ENCODE results near the gene TTR.

Gene TTR

DNA sequence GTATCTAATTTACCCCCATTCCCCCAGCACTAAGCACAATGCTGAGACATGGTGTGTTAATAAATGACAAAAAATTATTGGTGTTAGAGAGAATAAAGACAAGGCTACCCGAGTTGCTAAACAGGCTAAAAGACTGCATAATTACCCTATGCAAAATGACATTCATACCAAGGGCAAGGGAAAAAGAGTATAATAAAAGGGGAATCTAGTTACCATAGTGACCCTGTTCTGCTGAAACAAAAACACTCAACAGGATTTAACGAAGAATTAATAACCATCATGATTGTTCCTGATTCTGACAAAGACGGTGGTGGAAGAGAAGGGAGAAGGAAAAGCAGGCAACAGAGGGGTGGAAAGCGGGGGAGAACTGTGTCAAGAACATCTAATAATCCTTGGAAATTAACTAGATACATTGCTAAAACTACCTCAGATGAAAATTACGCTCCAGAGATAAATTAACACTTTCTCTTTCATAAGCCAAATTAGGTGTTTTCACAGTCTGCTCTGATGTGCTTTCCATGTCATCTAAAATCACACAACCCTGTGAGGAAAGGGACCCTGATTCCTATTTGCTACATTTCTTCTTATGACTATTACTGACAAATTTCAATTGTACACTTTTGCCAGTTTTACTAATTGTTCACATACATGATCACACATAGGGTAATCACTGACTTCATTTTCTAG lies 25.5 kb downstream of the TTR start:
- DNase-seq, result no peak

GRCh38 chr18:31618801-31619200 lies 27.1 kb downstream of the TTR start:
- no peak for DNase-seq

DNA sequence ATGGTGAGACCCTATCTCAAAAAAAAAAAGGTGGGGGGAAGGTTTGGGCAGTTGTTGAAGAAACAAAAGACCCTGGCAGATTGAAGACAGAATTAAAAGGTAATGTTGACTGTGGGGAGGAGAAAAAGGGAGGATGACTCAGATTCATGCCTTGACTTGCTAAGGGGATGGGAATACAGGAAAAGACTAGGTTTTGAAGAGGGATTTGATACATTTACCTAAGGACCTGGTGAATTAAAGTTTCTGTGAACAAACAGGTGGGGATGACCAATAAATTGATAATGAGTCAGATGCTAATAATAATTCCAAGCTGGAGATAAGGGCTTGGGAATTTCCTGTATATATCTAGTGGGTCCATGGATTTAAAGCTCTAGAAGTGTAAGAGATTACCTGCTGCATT lies 27.6 kb downstream of the TTR start:
- no peak for DNase-seq

- DNase-seq, result no peak
These were observed 33.4 kb downstream of the TTR start for GRCh38 chr18:31624892-31625640.

DNA sequence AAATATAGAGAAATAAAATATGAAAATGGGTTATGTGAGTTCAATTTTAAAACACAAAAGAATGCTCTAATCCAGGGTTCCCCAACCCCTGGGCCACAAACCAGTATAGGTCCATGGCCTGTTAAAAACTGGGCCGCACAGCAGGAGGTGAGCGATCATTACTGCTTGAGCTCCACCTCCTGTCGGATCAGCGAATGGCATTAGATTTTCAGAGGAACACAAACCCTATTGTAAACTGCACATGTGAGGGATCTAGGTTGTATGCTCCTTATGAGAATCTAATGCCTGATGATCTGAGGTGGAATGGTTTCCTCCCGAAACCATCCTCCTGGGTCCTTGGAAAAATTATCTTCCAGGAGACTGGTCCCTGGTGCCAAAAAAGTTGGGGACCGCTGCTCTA lies 34.7 kb downstream of the TTR start:
- no peak for DNase-seq

GRCh38 chr18:31630549-31630948 lies 38.9 kb downstream of the TTR start:
- DNase-seq, result no peak

- no peak for DNase-seq
These were observed 39.8 kb downstream of the TTR start for GRCh38 chr18:31631526-31631925.

GRCh38 chr18:31632356-31632755 lies 40.7 kb downstream of the TTR start:
- DNase-seq, result no peak

GRCh38 chr18:31633392-31634330 lies 42.0 kb downstream of the TTR start:
- no peak for DNase-seq

DNA sequence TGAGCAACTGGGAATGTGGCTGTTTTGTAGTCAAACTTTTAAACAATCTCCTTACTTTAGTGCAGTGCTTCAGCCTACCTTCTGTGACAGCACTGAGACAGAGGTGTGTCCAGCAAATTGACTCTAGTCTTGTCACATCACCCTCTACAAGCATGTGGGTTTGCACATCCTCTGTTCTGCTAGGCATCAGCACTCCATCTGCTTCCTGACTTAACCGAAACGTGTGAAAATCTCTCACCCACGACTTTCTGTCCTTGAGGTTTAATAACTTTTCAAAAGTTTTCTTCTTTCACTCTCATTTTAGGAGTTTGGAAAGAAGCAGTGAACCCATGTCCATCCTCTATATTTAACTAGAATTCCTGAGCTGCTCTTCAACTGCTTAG lies 42.6 kb downstream of the TTR start:
- no peak for DNase-seq

DNA sequence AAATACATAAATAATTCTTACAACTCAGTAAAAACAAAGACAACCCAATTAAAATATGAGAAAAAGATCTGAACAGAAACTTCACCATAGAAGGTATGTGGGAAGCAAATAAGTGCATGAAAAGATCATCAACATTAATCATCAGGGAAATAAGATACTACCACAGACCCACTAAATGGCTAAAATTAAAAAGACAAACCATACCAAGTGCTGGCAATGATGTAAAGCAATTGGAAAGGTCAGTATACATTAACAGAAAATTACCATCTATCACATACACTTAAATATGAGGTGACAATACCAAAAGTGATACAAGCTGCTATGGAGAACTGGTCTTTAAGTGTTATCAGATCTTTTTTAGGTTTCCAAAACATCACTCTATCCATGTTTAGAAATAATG lies 44.7 kb downstream of the TTR start:
- DNase-seq, result no peak

GRCh38 chr18:31637445-31637844 lies 45.8 kb downstream of the TTR start:
- DNase-seq, result no peak

- DNase-seq, result no peak
These were observed 51.3 kb downstream of the TTR start for GRCh38 chr18:31643003-31643402.

- DNase-seq, result no peak
These were observed 53.7 kb downstream of the TTR start for GRCh38 chr18:31645411-31645810.

DNA sequence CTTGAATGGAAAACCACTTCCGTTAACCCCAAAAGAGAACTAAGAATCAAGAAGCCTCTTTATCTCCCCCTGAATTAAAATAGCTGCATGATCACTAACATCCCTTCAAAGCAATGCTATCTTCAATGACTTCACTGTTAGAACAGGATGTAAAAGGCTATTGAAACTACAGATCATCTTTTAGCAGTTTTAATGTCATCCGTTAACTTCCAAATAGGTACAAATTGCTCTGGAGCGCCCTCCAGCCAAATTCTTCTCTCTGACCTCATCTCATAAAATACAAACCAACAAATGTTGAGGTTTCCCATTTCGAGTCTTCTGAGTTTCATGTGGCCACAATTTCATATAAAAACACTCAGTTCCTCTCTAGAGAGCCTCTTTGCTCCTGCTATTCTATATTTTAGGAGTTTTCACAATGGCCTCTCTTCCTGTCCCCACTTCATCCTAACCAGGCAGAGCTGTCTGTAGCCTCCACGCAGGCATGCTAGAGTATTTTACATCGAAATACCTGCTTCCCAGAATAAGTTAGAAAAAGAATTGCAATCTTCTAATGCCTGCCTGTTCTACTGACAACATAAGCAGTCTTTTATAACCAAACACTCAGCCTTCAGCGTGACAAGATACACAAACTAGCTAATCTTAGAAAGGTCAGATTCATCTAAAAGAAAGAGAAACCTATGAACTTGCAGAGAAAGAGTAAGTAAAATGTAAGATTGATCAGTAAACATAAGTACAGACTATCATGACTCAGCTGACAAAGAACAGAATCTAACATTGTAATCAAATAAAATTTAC lies 54.9 kb downstream of the TTR start:
- DNase-seq, result no peak

DNA sequence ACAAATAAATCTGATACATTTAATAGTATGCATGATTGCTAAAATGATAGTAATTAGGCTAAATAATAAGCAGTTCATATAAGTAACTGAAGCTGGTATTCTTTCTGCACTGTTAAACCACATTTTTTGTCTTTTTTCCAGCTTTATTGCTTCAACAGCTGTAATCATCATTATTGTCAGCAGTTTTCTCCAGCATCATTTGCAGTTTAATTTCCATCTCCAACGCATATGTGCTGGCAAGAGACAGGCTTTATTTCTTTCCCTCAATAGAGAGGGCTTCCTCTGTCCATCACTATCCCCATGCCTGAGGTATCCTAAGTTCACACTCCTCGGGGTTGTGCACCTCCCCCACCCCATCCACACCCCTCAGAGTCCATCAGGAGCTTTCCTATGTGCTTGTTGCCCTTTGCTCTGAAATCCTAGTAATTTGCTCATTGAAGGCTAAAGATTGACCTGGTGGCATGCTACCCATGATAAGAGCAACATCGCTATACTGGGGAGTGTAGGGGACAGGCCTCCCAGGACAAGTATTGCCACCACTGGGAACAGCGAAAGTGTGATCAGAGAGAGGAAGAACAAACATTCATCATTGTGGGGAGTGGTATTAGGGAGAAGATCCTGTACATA lies 55.6 kb downstream of the TTR start:
- no peak for DNase-seq

Data from activated effector memory CD4-positive, alpha-beta T cell treated with Interleukin-2 at 50 U/mL for 16 hours (primary cell).